Activated B cell treated with CpG ODN at 0.5 μM for 24 hours (primary cell): Measurements from ENCODE around the gene PLEKHA6. TPM values are rescaled to one million over a fixed set of nuclear protein-coding genes. Genes with fewer than 3 reads are reported as not detected.

Experiments used
- ATAC-seq: fragments of 200-7000 bp; cut with Tn5 transposase; one replicate; pipeline ENCODE4 v1.10.0; 2021; ENCODE audit warnings: low read depth, mild to moderate bottlenecking, moderate library complexity
- CTCF ChIA-PET: fragments of 350-600 bp; sonication (Branson Sonifier 250); formaldehyde crosslinking; loops from one replicate; lab custom pipeline; 2021; ENCODE audit warnings: antibody characterized with exemption; lab: Charles Lee
- POLR2A ChIA-PET: fragments of 350-600 bp; sonication (Branson Sonifier 250); formaldehyde crosslinking; loops from one replicate; lab custom pipeline; 2021; ENCODE audit warnings: antibody characterized with exemption; lab: Charles Lee
- DNase-seq: peaks from one replicate; pipeline ENCODE4 v3.0.0; 2022
- H3K27ac Mint-ChIP-seq: one replicate; pipeline ENCODE4 v1.8.0; 2020; ENCODE audit warnings: mixed read lengths
- H3K27me3 Mint-ChIP-seq: one replicate; pipeline ENCODE4 v1.8.0; 2021; ENCODE audit warnings: mixed read lengths
- H3K36me3 Mint-ChIP-seq: one replicate; pipeline ENCODE4 v1.8.0; 2021; ENCODE audit warnings: low read depth, mixed read lengths
- H3K4me1 Mint-ChIP-seq: one replicate; pipeline ENCODE4 v1.8.0; 2021; ENCODE audit warnings: mixed read lengths
- H3K4me3 Mint-ChIP-seq: one replicate; pipeline ENCODE4 v1.8.0; 2020; ENCODE audit warnings: mild to moderate bottlenecking, mixed read lengths
- H3K9me3 Mint-ChIP-seq: one replicate; pipeline ENCODE4 v1.8.0; 2020; ENCODE audit warnings: mixed read lengths
- CTCF ChIP-seq: fragments of 200-600 bp; IDR thresholded peaks from one replicate; pipeline ENCODE4 v1.8.0; 2022; ENCODE audit warnings: antibody characterized with exemption, mild to moderate bottlenecking
- intact Hi-C: fragments of 100-400 bp; cut with micrococcal nuclease; formaldehyde crosslinking; loops from one replicate; pipeline ENCODE4 v1.15.1; 2024
- total RNA-seq: library from RNA; stranded (reverse); gene quantifications from 2 replicates; pipeline ENCODE4 v1.2.3, GENCODE V29; 2022

PLEKHA6 gene
- total RNA-seq, 1 donor from 2014 or later: 0.62 TPM

GRCh38 chr1:204192589-204193352 is 167.0 kb downstream of the PLEKHA6 start:
- Mint-ChIP-seq H3K4me1 (peaks cover 6% of the 10 kb centered on the region), H3K27ac (no peak overlapping the region), H3K9me3 (no peaks in the 10 kb centered on the region), H3K27me3 (peaks cover 43% of the 10 kb centered on the region), H3K36me3 (no peaks in the 10 kb centered on the region), H3K4me3 (no peak overlapping the region)
- ChIA-PET POLR2A (no interaction called here), CTCF (no interaction called here)
- no peak for DNase-seq
- no peak for ATAC-seq
- no peak for TF ChIP-seq CTCF
- intact Hi-C loops: no loop called here

- DNase-seq (no peak), ATAC-seq (no peak)
- Mint-ChIP-seq H3K4me3 (no peak overlapping the region), H3K4me1 (peaks cover 6% of the 10 kb centered on the region), H3K27me3 (peaks cover 50% of the 10 kb centered on the region), H3K27ac (no peak overlapping the region), H3K9me3 (no peaks in the 10 kb centered on the region), H3K36me3 (no peaks in the 10 kb centered on the region)
- ChIA-PET POLR2A (no interaction called here), CTCF (interaction anchor here (2.3 kb wide), 1 partner anchor 15 kb away, joined by 5 read pairs; no protein-coding TSS in a partner anchor)
- TF ChIP-seq CTCF: no peak
- intact Hi-C loops: no loop called here
Measured at GRCh38 chr1:204192046-204192445, 167.7 kb downstream of the PLEKHA6 start.

GRCh38 chr1:204191456-204191855 is 168.3 kb downstream of the PLEKHA6 start:
- no peak overlapping the region for H3K27ac Mint-ChIP-seq
- ChIA-PET CTCF (interaction anchor here (2.3 kb wide), 1 partner anchor 16 kb away, joined by 5 read pairs; no protein-coding TSS in a partner anchor), POLR2A (no interaction called here)
- intact Hi-C loops: no loop called here
- no peak for TF ChIP-seq CTCF
- DNase-seq: no peak
- H3K4me3 Mint-ChIP-seq: no peak overlapping the region
- H3K4me1 Mint-ChIP-seq: peaks cover 6% of the 10 kb centered on the region
- peaks cover 53% of the 10 kb centered on the region for H3K27me3 Mint-ChIP-seq
- no peaks in the 10 kb centered on the region for H3K9me3 Mint-ChIP-seq
- H3K36me3 Mint-ChIP-seq: no peaks in the 10 kb centered on the region
- ATAC-seq: no peak

- no peak for TF ChIP-seq CTCF
- H3K36me3 Mint-ChIP-seq: no peaks in the 10 kb centered on the region
- ATAC-seq (peak; percentile 21), DNase-seq (no peak)
- peaks cover 53% of the 10 kb centered on the region for H3K27me3 Mint-ChIP-seq
- ChIA-PET POLR2A (interaction anchor here (0.6 kb wide), 2 partner anchors 9 to 330 kb away, joined by 3 to 4 read pairs; no protein-coding TSS in a partner anchor), CTCF (interaction anchor here (1.5 to 2.3 kb wide), 2 partner anchors 17 to 29 kb away, joined by 3 to 5 read pairs; no protein-coding TSS in a partner anchor)
- H3K9me3 Mint-ChIP-seq: no peaks in the 10 kb centered on the region
- no peak overlapping the region for H3K27ac Mint-ChIP-seq
- H3K4me1 Mint-ChIP-seq: peaks cover 6% of the 10 kb centered on the region
- no peak overlapping the region for H3K4me3 Mint-ChIP-seq
- intact Hi-C loops: no loop called here
Measured at GRCh38 chr1:204190212-204191211, 169.2 kb downstream of the PLEKHA6 start.
